Measurements from ENCODE around the gene HRH2.

Gene HRH2

GRCh38 chr5:175749591-175749990 lies 91.7 kb downstream of the HRH2 start:
- H3K27ac ChIP-seq (ENCODE audit: low read depth, low read length, poor library complexity, severe bottlenecking) = no peak overlapping the region
- H3K4me2 ChIP-seq (ENCODE audit: low read length) = no peak overlapping the region
- H3K4me1 ChIP-seq (ENCODE audit: insufficient read depth, low read length, severe bottlenecking) = no peaks in the 10 kb centered on the region
- no peaks in the 10 kb centered on the region for H3K36me3 ChIP-seq (ENCODE audit: insufficient read depth, low read length)
- H3K9me2 ChIP-seq (ENCODE audit: low read depth, low read length) = no peaks in the 10 kb centered on the region
- no peak overlapping the region for H3K9ac ChIP-seq (ENCODE audit: low read length)
- H2AFZ ChIP-seq (ENCODE audit: low read length) = no peak overlapping the region
- no peaks in the 10 kb centered on the region for H3F3A ChIP-seq (ENCODE audit: insufficient read depth, low read length)
- TF ChIP-seq EZH2 (IDR thresholded peaks at IDR 0.05; ENCODE audit: borderline replicate concordance, low read length) = no peak
- TF ChIP-seq, protein P1, sequence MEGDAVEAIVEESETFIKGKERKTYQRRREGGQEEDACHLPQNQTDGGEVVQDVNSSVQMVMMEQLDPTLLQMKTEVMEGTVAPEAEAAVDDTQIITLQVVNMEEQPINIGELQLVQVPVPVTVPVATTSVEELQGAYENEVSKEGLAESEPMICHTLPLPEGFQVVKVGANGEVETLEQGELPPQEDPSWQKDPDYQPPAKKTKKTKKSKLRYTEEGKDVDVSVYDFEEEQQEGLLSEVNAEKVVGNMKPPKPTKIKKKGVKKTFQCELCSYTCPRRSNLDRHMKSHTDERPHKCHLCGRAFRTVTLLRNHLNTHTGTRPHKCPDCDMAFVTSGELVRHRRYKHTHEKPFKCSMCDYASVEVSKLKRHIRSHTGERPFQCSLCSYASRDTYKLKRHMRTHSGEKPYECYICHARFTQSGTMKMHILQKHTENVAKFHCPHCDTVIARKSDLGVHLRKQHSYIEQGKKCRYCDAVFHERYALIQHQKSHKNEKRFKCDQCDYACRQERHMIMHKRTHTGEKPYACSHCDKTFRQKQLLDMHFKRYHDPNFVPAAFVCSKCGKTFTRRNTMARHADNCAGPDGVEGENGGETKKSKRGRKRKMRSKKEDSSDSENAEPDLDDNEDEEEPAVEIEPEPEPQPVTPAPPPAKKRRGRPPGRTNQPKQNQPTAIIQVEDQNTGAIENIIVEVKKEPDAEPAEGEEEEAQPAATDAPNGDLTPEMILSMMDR (IDR thresholded peaks at IDR 0.05; ENCODE audit: low read length) = no peak
- no peaks in the 10 kb centered on the region for H3K27me3 ChIP-seq (ENCODE audit: insufficient read depth, low read length)
- no peaks in the 10 kb centered on the region for H4K20me1 ChIP-seq (ENCODE audit: insufficient read depth, low read length)
- H3K4me3 ChIP-seq (ENCODE audit: low read depth, low read length, poor library complexity, severe bottlenecking) = no peak overlapping the region
- no peaks in the 10 kb centered on the region for H3K9me3 ChIP-seq (ENCODE audit: low read length)
- H3K79me2 ChIP-seq (ENCODE audit: insufficient read depth, low read length) = no peaks in the 10 kb centered on the region

- H3F3A ChIP-seq (ENCODE audit: insufficient read depth, low read length) = no peaks in the 10 kb centered on the region
- H3K9me2 ChIP-seq (ENCODE audit: low read depth, low read length) = no peaks in the 10 kb centered on the region
- no peaks in the 10 kb centered on the region for H3K36me3 ChIP-seq (ENCODE audit: insufficient read depth, low read length)
- no peak overlapping the region for H3K9ac ChIP-seq (ENCODE audit: low read length)
- H4K20me1 ChIP-seq (ENCODE audit: insufficient read depth, low read length) = no peaks in the 10 kb centered on the region
- H3K4me3 ChIP-seq (ENCODE audit: low read depth, low read length, poor library complexity, severe bottlenecking) = no peak overlapping the region
- no peak overlapping the region for H2AFZ ChIP-seq (ENCODE audit: low read length)
- no peaks in the 10 kb centered on the region for H3K79me2 ChIP-seq (ENCODE audit: insufficient read depth, low read length)
- H3K9me3 ChIP-seq (ENCODE audit: low read length) = no peaks in the 10 kb centered on the region
- H3K27ac ChIP-seq (ENCODE audit: low read depth, low read length, poor library complexity, severe bottlenecking) = no peak overlapping the region
- H3K27me3 ChIP-seq (ENCODE audit: insufficient read depth, low read length) = no peaks in the 10 kb centered on the region
- H3K4me1 ChIP-seq (ENCODE audit: insufficient read depth, low read length, severe bottlenecking) = no peaks in the 10 kb centered on the region
- TF ChIP-seq, protein P1 (IDR thresholded peaks at IDR 0.05; ENCODE audit: low read length) = no peak
- TF ChIP-seq EZH2 (IDR thresholded peaks at IDR 0.05; ENCODE audit: borderline replicate concordance, low read length) = no peak
- no peak overlapping the region for H3K4me2 ChIP-seq (ENCODE audit: low read length)
These were observed 92.7 kb downstream of the HRH2 start for GRCh38 chr5:175750511-175750931.

GRCh38 chr5:175751369-175751768 lies 93.5 kb downstream of the HRH2 start:
- Histone ChIP-seq H3K9me3 (ENCODE audit: low read length) (no peaks in the 10 kb centered on the region), H3K79me2 (ENCODE audit: insufficient read depth, low read length) (no peaks in the 10 kb centered on the region), H4K20me1 (ENCODE audit: insufficient read depth, low read length) (no peaks in the 10 kb centered on the region), H3K4me2 (ENCODE audit: low read length) (no peak overlapping the region), H3K36me3 (ENCODE audit: insufficient read depth, low read length) (no peaks in the 10 kb centered on the region), H3F3A (ENCODE audit: insufficient read depth, low read length) (no peaks in the 10 kb centered on the region), H3K4me3 (ENCODE audit: low read depth, low read length, poor library complexity, severe bottlenecking) (no peak overlapping the region), H2AFZ (ENCODE audit: low read length) (no peak overlapping the region), H3K4me1 (ENCODE audit: insufficient read depth, low read length, severe bottlenecking) (no peaks in the 10 kb centered on the region), H3K27me3 (ENCODE audit: insufficient read depth, low read length) (no peaks in the 10 kb centered on the region), H3K9me2 (ENCODE audit: low read depth, low read length) (no peaks in the 10 kb centered on the region), H3K27ac (ENCODE audit: low read depth, low read length, poor library complexity, severe bottlenecking) (no peak overlapping the region), H3K9ac (ENCODE audit: low read length) (no peak overlapping the region)
- TF ChIP-seq EZH2 (IDR thresholded peaks at IDR 0.05; ENCODE audit: borderline replicate concordance, low read length) = no peak
- TF ChIP-seq, protein P1 (IDR thresholded peaks at IDR 0.05; ENCODE audit: low read length) = no peak

All from OCI-LY1 (cell line).